OCI-LY7 (cell line): ENCODE results near the gene PLD1. TPM values are rescaled to one million over a fixed set of nuclear protein-coding genes. Genes with fewer than 3 reads are reported as not detected.
A peak's percentile ranks its signal among the peaks of the same experiment; 100 is the strongest.

ENCODE experiments used
- BruUV-seq: library from RNA; stranded (reverse); fragments of 400-500 nt; replicated peaks from 2 replicates; lab custom pipeline; 2021; lab: Mats Ljungman, UMichigan
- CTCF ChIA-PET: fragments of 300-600 bp; sonication (Branson Sonifier 250); formaldehyde crosslinking; loops from one replicate; lab custom pipeline; 2022; ENCODE audit warnings: antibody characterized with exemption; ENCODE audit not compliant: unreplicated experiment; lab: Charles Lee
- POLR2A ChIA-PET: fragments of 300-600 bp; sonication (Branson Sonifier 250); formaldehyde crosslinking; loops from one replicate; lab custom pipeline; 2022; ENCODE audit warnings: antibody characterized with exemption; lab: Charles Lee
- DNase-seq: peaks from one replicate; pipeline ENCODE4 v3.0.0-alpha.2; 2015; ENCODE audit warnings: low spot score
- H2AFZ ChIP-seq: fragments of 200-600 bp; sonication (generic), shearing (Covaris generic); 2 replicates; pipeline ENCODE4 v1.6.1; 2014; ENCODE audit warnings: mild to moderate bottlenecking, antibody characterized with exemption, low read length, moderate library complexity
- H3K27ac ChIP-seq: fragments of 200-600 bp; sonication (generic); 2 replicates; pipeline ENCODE4 v1.5.1; 2014; ENCODE audit warnings: mixed run types, low read depth, mild to moderate bottlenecking, moderate library complexity, low read length, inconsistent platforms; ENCODE audit not compliant: poor library complexity, severe bottlenecking
- H3K36me3 ChIP-seq: fragments of 200-600 bp; sonication (generic); 2 replicates; pipeline ENCODE4 v1.6.1; 2014; ENCODE audit warnings: mild to moderate bottlenecking, antibody characterized with exemption, low read length, moderate library complexity, mixed read lengths; ENCODE audit not compliant: insufficient read depth
- H3K4me1 ChIP-seq: fragments of 200-600 bp; sonication (generic); 2 replicates; pipeline ENCODE4 v1.5.1; 2014; ENCODE audit warnings: mild to moderate bottlenecking, low read length; ENCODE audit not compliant: insufficient read depth, poor library complexity, severe bottlenecking
- H3K4me2 ChIP-seq: fragments of 200-600 bp; sonication (generic); 2 replicates; pipeline ENCODE4 v1.6.1; 2014; ENCODE audit warnings: mild to moderate bottlenecking, low read length
- H3K4me3 ChIP-seq: fragments of 200-600 bp; sonication (generic); 2 replicates; pipeline ENCODE4 v1.5.1; 2014; ENCODE audit warnings: mild to moderate bottlenecking, low read depth, low read length; ENCODE audit not compliant: poor library complexity, severe bottlenecking
- H3K79me2 ChIP-seq: fragments of 200-600 bp; sonication (generic); 2 replicates; pipeline ENCODE4 v1.6.1; 2016; ENCODE audit warnings: low read depth, mild to moderate bottlenecking, low read length, moderate library complexity, mixed read lengths; ENCODE audit not compliant: insufficient read depth
- H3K9me2 ChIP-seq: fragments of 200-600 bp; sonication (generic); 2 replicates; pipeline ENCODE4 v1.6.1; 2016; ENCODE audit warnings: mild to moderate bottlenecking, low read length, mixed read lengths; ENCODE audit not compliant: insufficient read depth
- H3K9me3 ChIP-seq: fragments of 200-600 bp; sonication (generic); 2 replicates; pipeline ENCODE4 v1.6.1; 2014; ENCODE audit warnings: mild to moderate bottlenecking, mixed run types, low read length, mixed read lengths
- H4K20me1 ChIP-seq: fragments of 200-600 bp; sonication (generic); 2 replicates; pipeline ENCODE4 v1.6.1; 2014; ENCODE audit warnings: mild to moderate bottlenecking, antibody characterized with exemption, low read length, moderate library complexity, mixed read lengths; ENCODE audit not compliant: insufficient read depth
- CTCF ChIP-seq: fragments of 200-600 bp; sonication (generic); conservative IDR thresholded peaks from 2 replicates; pipeline ENCODE4 v1.5.1; 2014; ENCODE audit warnings: mild to moderate bottlenecking, antibody characterized with exemption, low read length, moderate library complexity, mixed read lengths
- EZH2phosphoT487 ChIP-seq: fragments of 200-600 bp; sonication (generic); IDR thresholded peaks from 2 replicates; pipeline ENCODE4 v1.6.1; 2018; ENCODE audit warnings: low read depth, borderline replicate concordance, mild to moderate bottlenecking, mixed run types, antibody characterized with exemption, low read length, moderate library complexity, mixed read lengths
- intact Hi-C: fragments of 100-400 bp; cut with micrococcal nuclease; formaldehyde crosslinking; loops from one replicate; pipeline ENCODE4 v1.10.0; 2022; ENCODE audit not compliant: unreplicated experiment
- total RNA-seq, 2 experiments: library from RNA; depleted of rRNA in 1 of 2; stranded (reverse); fragments of >200 nt in 1 of 2; shearing (Covaris generic) in 1 of 2; gene quantifications; 2 replicates each; pipeline ENCODE4 v1.2.3, GENCODE V29; 2014 to 2022

The PLD1 gene
- total RNA-seq, 2 experiments from 2014 or later = not detected

- TF ChIP-seq EZH2phosphoT487 = no peak
- TF ChIP-seq CTCF = no peak
- H2AFZ ChIP-seq = no peak overlapping the region
- BruUV-seq = no TSS peak
- ChIA-PET POLR2A (no interaction called here), CTCF (interaction anchor here (1.4 kb wide), 1 partner anchor 749 kb away, joined by 3 read pairs; no protein-coding TSS in a partner anchor)
- H3K79me2 ChIP-seq = no peaks in the 10 kb centered on the region
- no peak overlapping the region for H3K4me2 ChIP-seq
- no peak for DNase-seq
- no peaks in the 10 kb centered on the region for H3K36me3 ChIP-seq
- no peaks in the 10 kb centered on the region for H3K9me2 ChIP-seq
- H3K9me3 ChIP-seq = no peaks in the 10 kb centered on the region
- intact Hi-C loops = loop anchor here (5.0 kb wide), 2 partner anchors 693 to 828 kb away; no protein-coding TSS in a partner anchor
- H3K27ac ChIP-seq = no peak overlapping the region
- H3K4me3 ChIP-seq = no peak overlapping the region
- H3K4me1 ChIP-seq = no peaks in the 10 kb centered on the region
- H4K20me1 ChIP-seq = no peaks in the 10 kb centered on the region
Measured at GRCh38 chr3:171649267-171649666, 161.0 kb downstream of the PLD1 start.

DNA sequence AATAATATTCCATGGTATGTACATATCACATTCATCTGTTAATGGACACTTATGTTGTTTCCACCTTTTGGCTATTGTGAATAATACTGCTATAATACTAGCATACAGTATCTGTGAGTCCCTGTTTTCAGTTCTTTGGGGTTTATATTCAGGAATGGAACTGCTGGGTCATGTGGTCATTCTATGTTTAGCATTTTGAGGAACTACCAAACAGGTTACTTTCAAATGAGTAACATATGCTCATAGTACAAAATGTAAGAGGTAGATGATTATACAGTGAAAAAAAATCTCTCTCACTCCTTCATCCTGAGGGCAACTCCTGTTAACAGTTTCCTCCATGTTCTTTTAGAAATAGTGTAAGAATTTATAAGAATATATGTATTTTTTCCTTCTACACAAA is 162.2 kb downstream of the PLD1 start:
- TF ChIP-seq CTCF (no peak), EZH2phosphoT487 (no peak)
- ChIA-PET CTCF (no interaction called here), POLR2A (no interaction called here)
- Histone ChIP-seq H3K36me3 (no peaks in the 10 kb centered on the region), H4K20me1 (no peaks in the 10 kb centered on the region), H3K79me2 (no peaks in the 10 kb centered on the region), H3K4me3 (no peak overlapping the region), H3K4me1 (no peaks in the 10 kb centered on the region), H3K4me2 (no peak overlapping the region), H3K9me2 (no peaks in the 10 kb centered on the region), H3K9me3 (no peaks in the 10 kb centered on the region), H3K27ac (no peak overlapping the region), H2AFZ (no peak overlapping the region)
- no TSS peak for BruUV-seq
- DNase-seq = no peak
- intact Hi-C loops = loop anchor here (5.0 kb wide), 2 partner anchors 694 to 829 kb away; no protein-coding TSS in a partner anchor

- no peaks in the 10 kb centered on the region for H3K4me1 ChIP-seq
- no TSS peak for BruUV-seq
- no peak overlapping the region for H3K27ac ChIP-seq
- no peak overlapping the region for H3K4me2 ChIP-seq
- H3K36me3 ChIP-seq = no peaks in the 10 kb centered on the region
- peak; percentile 18 for DNase-seq
- intact Hi-C loops = loop anchor here (2.0 to 5.0 kb wide), 3 partner anchors 126 to 831 kb away; no protein-coding TSS in a partner anchor
- H2AFZ ChIP-seq = no peak overlapping the region
- no peaks in the 10 kb centered on the region for H3K79me2 ChIP-seq
- H3K9me3 ChIP-seq = no peaks in the 10 kb centered on the region
- TF ChIP-seq EZH2phosphoT487 (no peak), CTCF (peak; percentile 70)
- ChIA-PET POLR2A (interaction anchor here (0.5 to 0.7 kb wide), 4 partner anchors 14 to 441 kb away, joined by 3 to 7 read pairs (median 4); no protein-coding TSS in a partner anchor), CTCF (interaction anchor here (0.6 kb wide), 1 partner anchor 638 kb away, joined by 3 read pairs; no protein-coding TSS in a partner anchor)
- no peak overlapping the region for H3K4me3 ChIP-seq
- H3K9me2 ChIP-seq = no peaks in the 10 kb centered on the region
- no peaks in the 10 kb centered on the region for H4K20me1 ChIP-seq
Measured at GRCh38 chr3:171646357-171647133, 163.7 kb downstream of the PLD1 start.
